OCI-LY7 (cell line): Measurements from ENCODE around the gene ABRAXAS1. TPM values are rescaled to one million over a fixed set of nuclear protein-coding genes. Genes with fewer than 3 reads are reported as not detected.
A peak's percentile ranks its signal among the peaks of the same experiment; 100 is the strongest.
"Not testable (repeated sequence)": the region's sequence is repeated elsewhere in the genome, so short reads cannot be mapped to it uniquely, and the experiment has no call there.

Source experiments
- BruUV-seq: library from RNA; stranded (reverse); fragments of 400-500 nt; replicated peaks from 2 replicates; lab custom pipeline; 2021; lab: Mats Ljungman, UMichigan
- CTCF ChIA-PET: fragments of 300-600 bp; sonication (Branson Sonifier 250); formaldehyde crosslinking; loops from one replicate; lab custom pipeline; 2022; ENCODE audit warnings: antibody characterized with exemption; ENCODE audit not compliant: unreplicated experiment; lab: Charles Lee
- POLR2A ChIA-PET: fragments of 300-600 bp; sonication (Branson Sonifier 250); formaldehyde crosslinking; loops from one replicate; lab custom pipeline; 2022; ENCODE audit warnings: antibody characterized with exemption; lab: Charles Lee
- DNase-seq: peaks from one replicate; pipeline ENCODE4 v3.0.0-alpha.2; 2015; ENCODE audit warnings: low spot score
- H2AFZ ChIP-seq: fragments of 200-600 bp; sonication (generic), shearing (Covaris generic); 2 replicates; pipeline ENCODE4 v1.6.1; 2014; ENCODE audit warnings: mild to moderate bottlenecking, antibody characterized with exemption, low read length, moderate library complexity
- H3K27ac ChIP-seq: fragments of 200-600 bp; sonication (generic); 2 replicates; pipeline ENCODE4 v1.5.1; 2014; ENCODE audit warnings: mixed run types, low read depth, mild to moderate bottlenecking, moderate library complexity, low read length, inconsistent platforms; ENCODE audit not compliant: poor library complexity, severe bottlenecking
- H3K36me3 ChIP-seq: fragments of 200-600 bp; sonication (generic); 2 replicates; pipeline ENCODE4 v1.6.1; 2014; ENCODE audit warnings: mild to moderate bottlenecking, antibody characterized with exemption, low read length, moderate library complexity, mixed read lengths; ENCODE audit not compliant: insufficient read depth
- H3K4me1 ChIP-seq: fragments of 200-600 bp; sonication (generic); 2 replicates; pipeline ENCODE4 v1.5.1; 2014; ENCODE audit warnings: mild to moderate bottlenecking, low read length; ENCODE audit not compliant: insufficient read depth, poor library complexity, severe bottlenecking
- H3K4me2 ChIP-seq: fragments of 200-600 bp; sonication (generic); 2 replicates; pipeline ENCODE4 v1.6.1; 2014; ENCODE audit warnings: mild to moderate bottlenecking, low read length
- H3K4me3 ChIP-seq: fragments of 200-600 bp; sonication (generic); 2 replicates; pipeline ENCODE4 v1.5.1; 2014; ENCODE audit warnings: mild to moderate bottlenecking, low read depth, low read length; ENCODE audit not compliant: poor library complexity, severe bottlenecking
- H3K79me2 ChIP-seq: fragments of 200-600 bp; sonication (generic); 2 replicates; pipeline ENCODE4 v1.6.1; 2016; ENCODE audit warnings: low read depth, mild to moderate bottlenecking, low read length, moderate library complexity, mixed read lengths; ENCODE audit not compliant: insufficient read depth
- H3K9me2 ChIP-seq: fragments of 200-600 bp; sonication (generic); 2 replicates; pipeline ENCODE4 v1.6.1; 2016; ENCODE audit warnings: mild to moderate bottlenecking, low read length, mixed read lengths; ENCODE audit not compliant: insufficient read depth
- H3K9me3 ChIP-seq: fragments of 200-600 bp; sonication (generic); 2 replicates; pipeline ENCODE4 v1.6.1; 2014; ENCODE audit warnings: mild to moderate bottlenecking, mixed run types, low read length, mixed read lengths
- H4K20me1 ChIP-seq: fragments of 200-600 bp; sonication (generic); 2 replicates; pipeline ENCODE4 v1.6.1; 2014; ENCODE audit warnings: mild to moderate bottlenecking, antibody characterized with exemption, low read length, moderate library complexity, mixed read lengths; ENCODE audit not compliant: insufficient read depth
- EZH2phosphoT487 ChIP-seq: fragments of 200-600 bp; sonication (generic); IDR thresholded peaks from 2 replicates; pipeline ENCODE4 v1.6.1; 2018; ENCODE audit warnings: low read depth, borderline replicate concordance, mild to moderate bottlenecking, mixed run types, antibody characterized with exemption, low read length, moderate library complexity, mixed read lengths
- intact Hi-C: fragments of 100-400 bp; cut with micrococcal nuclease; formaldehyde crosslinking; loops from one replicate; pipeline ENCODE4 v1.10.0; 2022; ENCODE audit not compliant: unreplicated experiment
- total RNA-seq, 2 experiments: library from RNA; depleted of rRNA in 1 of 2; stranded (reverse); fragments of >200 nt in 1 of 2; shearing (Covaris generic) in 1 of 2; gene quantifications; 2 replicates each; pipeline ENCODE4 v1.2.3, GENCODE V29; 2014 to 2022
- TF ChIP-seq, protein P1 (sequence below): fragments of 200-600 bp; sonication (generic); conservative IDR thresholded peaks from 2 replicates; pipeline ENCODE4 v1.5.1; 2014; ENCODE audit warnings: mild to moderate bottlenecking, antibody characterized with exemption, low read length, moderate library complexity, mixed read lengths

The ABRAXAS1 gene
- total RNA-seq, 2 experiments from 2014 or later, result 24.4 to 26.5 TPM

DNA sequence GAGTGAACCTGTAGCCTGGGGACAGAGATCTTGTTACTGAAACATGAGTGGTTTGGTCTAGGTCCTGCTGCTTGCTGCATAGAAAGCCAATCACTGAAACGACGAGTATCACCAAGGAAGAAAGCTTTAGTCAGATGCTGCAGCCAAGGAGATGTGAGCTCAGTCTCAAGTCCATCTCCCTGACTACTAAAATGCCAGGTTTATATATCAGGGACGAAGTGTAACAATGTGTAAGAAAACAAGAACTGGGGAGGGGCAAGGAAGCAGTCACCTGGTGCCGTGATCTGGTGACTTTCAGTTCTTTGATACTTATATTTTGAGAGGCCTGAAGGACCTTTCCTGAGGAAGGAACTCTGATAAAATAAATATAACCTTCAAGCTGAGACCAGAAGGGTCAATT lies 19.6 kb upstream of the ABRAXAS1 start:
- Histone ChIP-seq H4K20me1 (no peaks in the 10 kb centered on the region), H2AFZ (peak overlapping the region; percentile 98), H3K36me3 (no peaks in the 10 kb centered on the region), H3K79me2 (no peaks in the 10 kb centered on the region), H3K4me3 (no peak overlapping the region), H3K9me2 (no peaks in the 10 kb centered on the region), H3K27ac (no peak overlapping the region), H3K4me1 (peaks cover 13% of the 10 kb centered on the region), H3K4me2 (no peak overlapping the region; the same call in 1 of the 2 replicates), H3K9me3 (no peaks in the 10 kb centered on the region)
- POLR2A ChIA-PET, result interaction anchor here (0.5 to 1.2 kb wide), 4 partner anchors 22 to 220 kb away, joined by 3 to 4 read pairs (median 4); partner anchors contain the start of gene COQ2
- intact Hi-C loops, result no loop called here
- no peak for DNase-seq
- CTCF ChIA-PET, result no interaction called here
- no TSS peak for BruUV-seq
- TF ChIP-seq, protein P1, sequence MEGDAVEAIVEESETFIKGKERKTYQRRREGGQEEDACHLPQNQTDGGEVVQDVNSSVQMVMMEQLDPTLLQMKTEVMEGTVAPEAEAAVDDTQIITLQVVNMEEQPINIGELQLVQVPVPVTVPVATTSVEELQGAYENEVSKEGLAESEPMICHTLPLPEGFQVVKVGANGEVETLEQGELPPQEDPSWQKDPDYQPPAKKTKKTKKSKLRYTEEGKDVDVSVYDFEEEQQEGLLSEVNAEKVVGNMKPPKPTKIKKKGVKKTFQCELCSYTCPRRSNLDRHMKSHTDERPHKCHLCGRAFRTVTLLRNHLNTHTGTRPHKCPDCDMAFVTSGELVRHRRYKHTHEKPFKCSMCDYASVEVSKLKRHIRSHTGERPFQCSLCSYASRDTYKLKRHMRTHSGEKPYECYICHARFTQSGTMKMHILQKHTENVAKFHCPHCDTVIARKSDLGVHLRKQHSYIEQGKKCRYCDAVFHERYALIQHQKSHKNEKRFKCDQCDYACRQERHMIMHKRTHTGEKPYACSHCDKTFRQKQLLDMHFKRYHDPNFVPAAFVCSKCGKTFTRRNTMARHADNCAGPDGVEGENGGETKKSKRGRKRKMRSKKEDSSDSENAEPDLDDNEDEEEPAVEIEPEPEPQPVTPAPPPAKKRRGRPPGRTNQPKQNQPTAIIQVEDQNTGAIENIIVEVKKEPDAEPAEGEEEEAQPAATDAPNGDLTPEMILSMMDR, result no peak
- no peak for TF ChIP-seq EZH2phosphoT487

GRCh38 chr4:83503974-83504373 lies 19.1 kb upstream of the ABRAXAS1 start:
- intact Hi-C loops, result no loop called here
- no TSS peak for BruUV-seq
- DNase-seq, result no peak
- Histone ChIP-seq H3K27ac (no peak overlapping the region), H3K9me2 (no peaks in the 10 kb centered on the region), H3K4me2 (no peak overlapping the region; the same call in 1 of the 2 replicates), H3K4me3 (no peak overlapping the region), H2AFZ (peak overlapping the region; percentile 98), H3K36me3 (no peaks in the 10 kb centered on the region), H4K20me1 (no peaks in the 10 kb centered on the region), H3K4me1 (peaks cover 13% of the 10 kb centered on the region), H3K79me2 (no peaks in the 10 kb centered on the region), H3K9me3 (no peaks in the 10 kb centered on the region)
- ChIA-PET POLR2A (interaction anchor here (0.5 to 1.3 kb wide), 5 partner anchors 12 to 291 kb away, joined by 3 to 4 read pairs (median 3); partner anchors contain the start of gene COQ2), CTCF (no interaction called here)
- no peak for TF ChIP-seq EZH2phosphoT487
- TF ChIP-seq, protein P1, result no peak

DNA sequence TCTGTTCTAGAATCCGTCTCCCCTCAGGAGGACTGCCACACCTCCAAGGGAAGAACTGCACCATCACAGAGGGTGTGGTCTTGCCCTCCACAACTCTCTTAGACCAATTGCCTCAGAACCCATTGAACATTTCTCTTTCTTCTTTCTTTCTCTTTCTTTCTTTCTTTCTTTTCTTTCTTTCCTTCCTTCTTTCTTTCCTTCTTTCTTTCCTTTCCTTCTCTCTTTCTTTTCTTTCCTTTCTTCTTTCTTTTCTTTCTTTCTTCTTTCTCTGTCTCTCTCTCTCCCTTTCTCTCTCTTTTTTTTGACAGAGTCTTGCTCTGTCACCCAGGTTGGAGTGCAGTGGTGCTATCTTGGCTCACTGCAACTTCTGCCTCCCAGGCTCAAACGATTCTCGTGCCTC lies 16.8 kb upstream of the ABRAXAS1 start:
- H4K20me1 ChIP-seq, H3K79me2 ChIP-seq, DNase-seq, BruUV-seq, H2AFZ ChIP-seq, H3K9me3 ChIP-seq, H3K36me3 ChIP-seq, CTCF ChIA-PET, intact Hi-C loops, H3K9me2 ChIP-seq, H3K4me3 ChIP-seq, H3K27ac ChIP-seq, H3K4me2 ChIP-seq: not testable (repeated sequence)
- POLR2A ChIA-PET, result interaction anchor here (0.6 to 1.5 kb wide), 3 partner anchors 16 to 71 kb away, joined by 3 to 9 read pairs (median 4); no protein-coding TSS in a partner anchor
- peaks cover 13% of the 10 kb centered on the region for H3K4me1 ChIP-seq
